Liver (tissue), 9 donors: Measurements from ENCODE around the gene WEE2. TPM values are rescaled to one million over a fixed set of nuclear protein-coding genes. Genes with fewer than 3 reads are reported as not detected.

Source experiments
- DNase-seq: peaks from one replicate; pipeline ENCODE4 v3.0.0-alpha.2; 2017; ENCODE audit warnings: low spot score
- H3K27ac ChIP-seq, 2 donors: one replicate each; pipeline ENCODE4 v1.7.0; 2013; ENCODE audit warnings: inconsistent platforms in 2 of 2, low read length in 2 of 2, control low read depth in 1 of 2, low read depth in 1 of 2, mild to moderate bottlenecking in 1 of 2
- H3K27me3 ChIP-seq, 4 donors: one replicate each; pipeline versions ENCODE4 v1.6.1 to v1.7.0; 2013; ENCODE audit warnings: low read length in 3 of 4, inconsistent platforms in 1 of 4, mild to moderate bottlenecking in 1 of 4, moderate library complexity in 1 of 4; ENCODE audit not compliant: control insufficient read depth in 4 of 4, insufficient read depth in 4 of 4
- H3K36me3 ChIP-seq, 4 donors: one replicate each; pipeline versions ENCODE4 v1.6.1 to v1.7.0; 2013; ENCODE audit warnings: low read length in 3 of 4, mild to moderate bottlenecking in 3 of 4, low read depth in 1 of 4, moderate library complexity in 1 of 4; ENCODE audit not compliant: control insufficient read depth in 4 of 4, insufficient read depth in 3 of 4
- H3K4me1 ChIP-seq, 4 donors: one replicate each; pipeline versions ENCODE4 v1.6.1 to v1.7.0; 2013; ENCODE audit warnings: low read length in 3 of 4, mild to moderate bottlenecking in 3 of 4, moderate library complexity in 1 of 4; ENCODE audit not compliant: control insufficient read depth in 4 of 4, insufficient read depth in 4 of 4
- H3K4me3 ChIP-seq, 3 donors: one replicate each; pipeline versions ENCODE4 v1.6.1 to v1.7.0; 2013; ENCODE audit warnings: low read length in 3 of 3, control low read depth in 1 of 3, low read depth in 1 of 3, mild to moderate bottlenecking in 1 of 3
- H3K9ac ChIP-seq, 2 donors: one replicate each; pipeline ENCODE4 v1.7.0; 2013; ENCODE audit warnings: low read length in 2 of 2, mild to moderate bottlenecking in 2 of 2, moderate library complexity in 2 of 2, control low read depth in 1 of 2, low read depth in 1 of 2
- H3K9me3 ChIP-seq, 4 donors: one replicate each; pipeline versions ENCODE4 v1.6.1 to v1.7.0; 2013; ENCODE audit warnings: low read length in 3 of 4; ENCODE audit not compliant: control insufficient read depth in 4 of 4
- ATF3 ChIP-seq: IDR thresholded peaks from 2 replicates; pipeline ENCODE4 v1.6.1; 2016; ENCODE audit warnings: antibody characterized with exemption
- EGR1 ChIP-seq, 2 donors: IDR thresholded peaks; 2 replicates each; pipeline ENCODE4 v1.6.1; 2016 to 2018; ENCODE audit warnings: antibody characterized with exemption in 2 of 2, low read depth in 2 of 2
- FOXA1 ChIP-seq: IDR thresholded peaks from 2 replicates; pipeline ENCODE4 v1.6.1; 2016; ENCODE audit warnings: antibody characterized with exemption
- FOXA2 ChIP-seq: IDR thresholded peaks from 2 replicates; pipeline ENCODE4 v1.6.1; 2016; ENCODE audit warnings: antibody characterized with exemption
- HNF4A ChIP-seq, 2 donors: conservative IDR thresholded peaks; 2 replicates each; pipeline ENCODE4 v1.6.1; 2016; ENCODE audit warnings: antibody characterized with exemption in 2 of 2, mild to moderate bottlenecking in 2 of 2
- JUND ChIP-seq, 2 donors: IDR thresholded peaks; 2 replicates each; pipeline ENCODE4 v1.6.1; 2016; ENCODE audit warnings: antibody characterized with exemption in 2 of 2
- NR2F2 ChIP-seq: IDR thresholded peaks from 2 replicates; pipeline ENCODE4 v1.6.1; 2016; ENCODE audit warnings: antibody characterized with exemption
- RAD21 ChIP-seq, 2 donors: IDR thresholded peaks; 2 replicates each; pipeline ENCODE4 v1.6.1; 2016; ENCODE audit warnings: antibody characterized with exemption in 2 of 2, mild to moderate bottlenecking in 2 of 2
- REST ChIP-seq: IDR thresholded peaks from 2 replicates; pipeline ENCODE4 v1.6.1; 2016; ENCODE audit warnings: antibody characterized with exemption, mild to moderate bottlenecking
- RXRA ChIP-seq, 2 donors: IDR thresholded peaks; 2 replicates each; pipeline ENCODE4 v1.6.1; 2017 to 2018; ENCODE audit warnings: antibody characterized with exemption in 2 of 2, mild to moderate bottlenecking in 1 of 2
- SP1 ChIP-seq: IDR thresholded peaks from 2 replicates; pipeline ENCODE4 v1.6.1; 2018; ENCODE audit warnings: antibody characterized with exemption, mild to moderate bottlenecking
- TAF1 ChIP-seq: conservative IDR thresholded peaks from 2 replicates; pipeline ENCODE4 v1.6.1; 2016; ENCODE audit warnings: antibody characterized with exemption, mild to moderate bottlenecking
- YY1 ChIP-seq: IDR thresholded peaks from 2 replicates; pipeline ENCODE4 v1.6.1; 2016; ENCODE audit warnings: antibody characterized with exemption, mild to moderate bottlenecking
- ZBTB33 ChIP-seq: IDR thresholded peaks from 2 replicates; pipeline ENCODE4 v1.6.1; 2016; ENCODE audit warnings: antibody characterized with exemption
- WGBS: extraction: QIAGEN DNeasy Blood & Tissue Kit; methylation state at CpG from one replicate; pipeline ENCODE4 v1.1.7; 2013; 5-methylcytosine and 5-hydroxymethylcytosine counted together
- polyA plus RNA-seq, 2 donors: library from polyadenylated mRNA; stranded (reverse) in 1 of 2; unstranded in 1 of 2; fragments of 200-250 nt in 1 of 2; fragments of >200 nt in 1 of 2; fragmentation: Nextera tagmentation in 1 of 2; extraction: Ambion mirVana in 1 of 2; gene quantifications; one replicate each; pipeline versions ENCODE4 v1.2.1 to v1.2.3, GENCODE V29; 2013 to 2015
- total RNA-seq, 2 donors: library from RNA; depleted of rRNA; stranded (reverse); fragments of >200 nt; gene quantifications; one replicate each; pipeline ENCODE4 v1.2.3, GENCODE V29; 2014
- donor health status: healthy.
- donor health status: healthy.
- donor health status: healthy.
- donor health status: healthy.
- donor health status: healthy.

Gene WEE2
- total and polyA plus RNA-seq, 4 donors, result not detected

- WGBS, result 74% methylated on average over 3 of the region's 3 CpGs
- H3K4me3 ChIP-seq, result no peak overlapping the region
- H3K27ac ChIP-seq, result no peak overlapping the region
- H3K36me3 ChIP-seq, result no peaks in the 10 kb centered on the region
- H3K9ac ChIP-seq, result no peak overlapping the region
- H3K9me3 ChIP-seq, result no peaks in the 10 kb centered on the region
- peaks cover 0 to 20% (median 13%) of the 10 kb centered on the region in 4 donors for H3K4me1 ChIP-seq
- DNase-seq, result no peak
- TF ChIP-seq FOXA2 (no peak), SP1 (no peak), RAD21 (IDR thresholded peaks at IDR 0.05) (no peak), JUND (IDR thresholded peaks at IDR 0.05) (no peak), TAF1 (no peak), FOXA1 (no peak), HNF4A (conservative IDR thresholded peaks at IDR 0.05) (no peak)
- no peaks in the 10 kb centered on the region for H3K27me3 ChIP-seq
Measured at GRCh38 chr7:141704112-141704511, 4.0 kb upstream of the WEE2 start.

- Histone ChIP-seq H3K27me3 (no peaks in the 10 kb centered on the region), H3K4me1 (peaks cover 0 to 20% (median 13%) of the 10 kb centered on the region in 4 donors), H3K9me3 (no peaks in the 10 kb centered on the region), H3K9ac (no peak overlapping the region), H3K4me3 (no peak overlapping the region), H3K27ac (no peak overlapping the region), H3K36me3 (no peaks in the 10 kb centered on the region)
- WGBS, result 89% methylated on average over 5 of the region's 5 CpGs
- TF ChIP-seq EGR1 (IDR thresholded peaks at IDR 0.05; ENCODE audit: low read depth in 2 of 2) (no peak), NR2F2 (no peak), FOXA1 (no peak), HNF4A (conservative IDR thresholded peaks at IDR 0.05) (no peak), ATF3 (no peak), FOXA2 (no peak), ZBTB33 (no peak), YY1 (no peak), REST (no peak), JUND (IDR thresholded peaks at IDR 0.05) (no peak), SP1 (no peak), RXRA (IDR thresholded peaks at IDR 0.05) (no peak), TAF1 (no peak), RAD21 (IDR thresholded peaks at IDR 0.05) (no peak)
- DNase-seq, result no peak
Measured at GRCh38 chr7:141704741-141705140, 3.4 kb upstream of the WEE2 start.
